HEK293 (cell line): ENCODE measurements around the gene USP7.

Source experiments
- ATF2 ChIP-seq: fragments of 450-650 bp; formaldehyde crosslinking; IDR thresholded peaks from 2 replicates; pipeline ENCODE4 v1.5.1; 2016; ENCODE audit warnings: missing biosample characterization, missing genetic modification characterization, low read depth
- BCL11A ChIP-seq: fragments of 450-650 bp; formaldehyde crosslinking; IDR thresholded peaks from 2 replicates; pipeline ENCODE4 v1.5.1; 2016; ENCODE audit warnings: low read depth, missing biosample characterization, missing genetic modification characterization
- REPIN1 ChIP-seq: fragments of 450-650 bp; formaldehyde crosslinking; IDR thresholded peaks from 2 replicates; pipeline ENCODE4 v1.5.1; 2017; ENCODE audit warnings: missing biosample characterization, missing genetic modification characterization, low read depth
- YY1 ChIP-seq: fragments of 450-650 bp; formaldehyde crosslinking; IDR thresholded peaks from 2 replicates; pipeline ENCODE4 v1.5.1; 2018; ENCODE audit warnings: missing biosample characterization, missing genetic modification characterization
- ZNF274 ChIP-seq, 2 experiments: fragments of 200-500 bp in 1 of 2; fragments of 450-650 bp in 1 of 2; sonication (Bioruptor generic) in 1 of 2; formaldehyde crosslinking in 1 of 2; IDR thresholded peaks; 2 replicates each; pipeline versions ENCODE4 v1.5.1 to v1.6.1; 2014 to 2016; ENCODE audit warnings: borderline replicate concordance in 1 of 2, inconsistent platforms in 1 of 2, low read length in 1 of 2, missing biosample characterization in 1 of 2, missing genetic modification characterization in 1 of 2
- ZNF354C ChIP-seq: fragments of 450-650 bp; formaldehyde crosslinking; IDR thresholded peaks from 2 replicates; pipeline ENCODE4 v1.5.1; 2016; ENCODE audit warnings: missing biosample characterization, missing genetic modification characterization, low read depth, borderline replicate concordance
- ZNF433 ChIP-seq: fragments of 450-650 bp; formaldehyde crosslinking; IDR thresholded peaks from 2 replicates; pipeline ENCODE4 v1.5.1; 2016; ENCODE audit warnings: missing biosample characterization, missing genetic modification characterization, low read depth
- TF ChIP-seq, protein P1 (sequence below): fragments of 450-650 bp; formaldehyde crosslinking; IDR thresholded peaks from 2 replicates; pipeline ENCODE4 v1.5.1; 2016; ENCODE audit warnings: missing biosample characterization, missing genetic modification characterization

- TF ChIP-seq ZNF274 (IDR thresholded peaks at IDR 0.05; ENCODE audit: low read length) (no peak), ZNF274 (tag by site-specific recombination; IDR thresholded peaks at IDR 0.05; ENCODE audit: borderline replicate concordance) (no peak), REPIN1 (tag by site-specific recombination) (no peak), ZNF433 (tag by site-specific recombination) (no peak), ATF2 (tag by site-specific recombination) (no peak), ZNF354C (tag by site-specific recombination) (no peak), BCL11A (tag by site-specific recombination) (no peak), YY1 (tag by site-specific recombination) (no peak)
- TF ChIP-seq, protein P1, sequence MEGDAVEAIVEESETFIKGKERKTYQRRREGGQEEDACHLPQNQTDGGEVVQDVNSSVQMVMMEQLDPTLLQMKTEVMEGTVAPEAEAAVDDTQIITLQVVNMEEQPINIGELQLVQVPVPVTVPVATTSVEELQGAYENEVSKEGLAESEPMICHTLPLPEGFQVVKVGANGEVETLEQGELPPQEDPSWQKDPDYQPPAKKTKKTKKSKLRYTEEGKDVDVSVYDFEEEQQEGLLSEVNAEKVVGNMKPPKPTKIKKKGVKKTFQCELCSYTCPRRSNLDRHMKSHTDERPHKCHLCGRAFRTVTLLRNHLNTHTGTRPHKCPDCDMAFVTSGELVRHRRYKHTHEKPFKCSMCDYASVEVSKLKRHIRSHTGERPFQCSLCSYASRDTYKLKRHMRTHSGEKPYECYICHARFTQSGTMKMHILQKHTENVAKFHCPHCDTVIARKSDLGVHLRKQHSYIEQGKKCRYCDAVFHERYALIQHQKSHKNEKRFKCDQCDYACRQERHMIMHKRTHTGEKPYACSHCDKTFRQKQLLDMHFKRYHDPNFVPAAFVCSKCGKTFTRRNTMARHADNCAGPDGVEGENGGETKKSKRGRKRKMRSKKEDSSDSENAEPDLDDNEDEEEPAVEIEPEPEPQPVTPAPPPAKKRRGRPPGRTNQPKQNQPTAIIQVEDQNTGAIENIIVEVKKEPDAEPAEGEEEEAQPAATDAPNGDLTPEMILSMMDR (tag by site-specific recombination) = no peak
These were observed 117.2 kb downstream of the USP7 start for GRCh38 chr16:8846401-8846932.
